ENCODE data around the gene SIRT7.

SIRT7 gene

GRCh38 chr17:81917565-81918332 is at the start of gene SIRT7:
Gene SIRT7 (minus strand): TSS chr17:81918176. CDS start chr17:81918131, 45 bp downstream.
- DNase-seq (ENCODE audit: low spot score) = peak; percentile 80

GRCh38 chr17:81967244-81967532 is 49.2 kb upstream of the SIRT7 start:
- no peak for DNase-seq (ENCODE audit: low spot score)

GRCh38 chr17:81966343-81967243 is 48.6 kb upstream of the SIRT7 start:
- no peak for DNase-seq (ENCODE audit: low spot score)

GRCh38 chr17:81964081-81964849 is 46.3 kb upstream of the SIRT7 start:
- no peak for DNase-seq (ENCODE audit: low spot score)

- no peak for DNase-seq (ENCODE audit: low spot score)
Observed at GRCh38 chr17:81962499-81963441, 44.8 kb upstream of the SIRT7 start.

GRCh38 chr17:81961521-81962498 is 43.8 kb upstream of the SIRT7 start:
- no peak for DNase-seq (ENCODE audit: low spot score)

GRCh38 chr17:81961087-81961511 is 43.1 kb upstream of the SIRT7 start, which contains the start of gene NOTUM:
Gene NOTUM (minus strand): TSS chr17:81961187. CDS start chr17:81960909, 278 bp downstream.
- no peak for DNase-seq (ENCODE audit: low spot score)

- no peak for DNase-seq (ENCODE audit: low spot score)
Observed at GRCh38 chr17:81960130-81960958, 42.4 kb upstream of the SIRT7 start.

- DNase-seq (ENCODE audit: low spot score) = peak; percentile 49
Observed at GRCh38 chr17:81959362-81960129, 41.6 kb upstream of the SIRT7 start.

- no peak for DNase-seq (ENCODE audit: low spot score)
Observed at GRCh38 chr17:81958633-81959342, 40.8 kb upstream of the SIRT7 start.

GRCh38 chr17:81957691-81958432 is 39.9 kb upstream of the SIRT7 start:
- no peak for DNase-seq (ENCODE audit: low spot score)

GRCh38 chr17:81956607-81957589 is 38.9 kb upstream of the SIRT7 start:
- no peak for DNase-seq (ENCODE audit: low spot score)

GRCh38 chr17:81955756-81956544 is 38.0 kb upstream of the SIRT7 start:
- no peak for DNase-seq (ENCODE audit: low spot score)

- no peak for DNase-seq (ENCODE audit: low spot score)
Observed at GRCh38 chr17:81955058-81955681, 37.2 kb upstream of the SIRT7 start.

All from putamen (tissue), 1 donor.